H9 (cell line): ENCODE results near the gene CYP27B1. TPM values are rescaled to one million over a fixed set of nuclear protein-coding genes. Genes with fewer than 3 reads are reported as not detected.
A peak's percentile ranks its signal among the peaks of the same experiment; 100 is the strongest.

Experiments used
- DNase-seq: peaks from one replicate; pipeline ENCODE4 v3.0.0-alpha.2; 2017
- H2AFZ ChIP-seq: one replicate; pipeline ENCODE4 v1.6.1; 2013; ENCODE audit warnings: mild to moderate bottlenecking, low read length, control low read depth, moderate library complexity
- H2AK5ac ChIP-seq: 2 replicates; pipeline ENCODE4 v1.6.1; 2013; ENCODE audit warnings: low read length, control low read depth, mixed read lengths; ENCODE audit not compliant: insufficient read length
- H2BK120ac ChIP-seq: one replicate; pipeline ENCODE4 v1.6.1; 2013; ENCODE audit warnings: low read depth, mild to moderate bottlenecking, low read length, control low read depth, inconsistent platforms; ENCODE audit not compliant: poor library complexity, severe bottlenecking
- H2BK12ac ChIP-seq: 2 replicates; pipeline ENCODE4 v1.6.1; 2013; ENCODE audit warnings: low read length, control low read depth, mixed read lengths, low read depth; ENCODE audit not compliant: insufficient read length
- H2BK15ac ChIP-seq: 2 replicates; pipeline ENCODE4 v1.6.1; 2013; ENCODE audit warnings: low read depth, low read length, control low read depth
- H2BK20ac ChIP-seq: one replicate; pipeline ENCODE4 v1.6.1; 2013; ENCODE audit warnings: low read depth, mild to moderate bottlenecking, low read length, control low read depth, inconsistent platforms; ENCODE audit not compliant: poor library complexity, severe bottlenecking
- H2BK5ac ChIP-seq: 2 replicates; pipeline ENCODE4 v1.6.1; 2013; ENCODE audit warnings: low read length, control low read depth, mixed read lengths; ENCODE audit not compliant: insufficient read length
- H3K14ac ChIP-seq: 2 replicates; pipeline ENCODE4 v1.6.1; 2013; ENCODE audit warnings: low read length, control low read depth; ENCODE audit not compliant: insufficient read depth
- H3K18ac ChIP-seq: 2 replicates; pipeline ENCODE4 v1.6.1; 2013; ENCODE audit warnings: low read depth, mild to moderate bottlenecking, mixed read lengths, low read length, control low read depth; ENCODE audit not compliant: insufficient read length
- H3K23ac ChIP-seq: 2 replicates; pipeline ENCODE4 v1.6.1; 2013; ENCODE audit warnings: low read length, control low read depth, mixed read lengths, low read depth; ENCODE audit not compliant: insufficient read length
- H3K23me2 ChIP-seq: 2 replicates; pipeline ENCODE4 v1.6.1; 2013; ENCODE audit warnings: low read depth, mild to moderate bottlenecking, mixed read lengths, low read length, control low read depth; ENCODE audit not compliant: insufficient read length, poor library complexity, severe bottlenecking
- H3K27ac ChIP-seq: 2 replicates; pipeline ENCODE4 v1.5.1; 2013; ENCODE audit warnings: low read length, control low read depth, mixed read lengths, low read depth; ENCODE audit not compliant: insufficient read length
- H3K27me3 ChIP-seq: 2 replicates; pipeline ENCODE4 v1.6.1; 2013; ENCODE audit warnings: low read length, control low read depth, inconsistent platforms; ENCODE audit not compliant: insufficient read depth
- H3K4ac ChIP-seq: 2 replicates; pipeline ENCODE4 v1.6.1; 2013; ENCODE audit warnings: low read depth, mild to moderate bottlenecking, control low read depth, inconsistent platforms, low read length, moderate library complexity
- H3K4me1 ChIP-seq: 2 replicates; pipeline ENCODE4 v1.6.1; 2013; ENCODE audit warnings: low read length, control low read depth, inconsistent platforms; ENCODE audit not compliant: insufficient read depth
- H3K4me2 ChIP-seq: 2 replicates; pipeline ENCODE4 v1.6.1; 2013; ENCODE audit warnings: low read length, control low read depth, mixed read lengths; ENCODE audit not compliant: insufficient read length, insufficient read depth
- H3K56ac ChIP-seq: 2 replicates; pipeline ENCODE4 v1.6.1; 2013; ENCODE audit warnings: low read depth, mild to moderate bottlenecking, mixed read lengths, low read length, control low read depth; ENCODE audit not compliant: insufficient read length
- H3K79me1 ChIP-seq: 2 replicates; pipeline ENCODE4 v1.6.1; 2013; ENCODE audit warnings: low read depth, mild to moderate bottlenecking, moderate library complexity, low read length, control low read depth, inconsistent platforms; ENCODE audit not compliant: insufficient read depth, poor library complexity, severe bottlenecking
- H3K79me2 ChIP-seq: 2 replicates; pipeline ENCODE4 v1.6.1; 2013; ENCODE audit warnings: low read length, control low read depth, inconsistent platforms; ENCODE audit not compliant: insufficient read depth
- H3K9ac ChIP-seq: 2 replicates; pipeline ENCODE4 v1.6.1; 2013; ENCODE audit warnings: low read length, control low read depth, mixed read lengths; ENCODE audit not compliant: insufficient read length; ENCODE audit errors: extremely low read depth
- H3K9me3 ChIP-seq: one replicate; pipeline ENCODE4 v1.6.1; 2013; ENCODE audit warnings: low read depth, low read length, inconsistent platforms; ENCODE audit not compliant: control insufficient read depth
- H3T11ph ChIP-seq: one replicate; pipeline ENCODE4 v1.6.1; 2013; ENCODE audit warnings: mild to moderate bottlenecking, low read length, control low read depth, inconsistent platforms
- H4K20me1 ChIP-seq: one replicate; pipeline ENCODE4 v1.6.1; 2013; ENCODE audit not compliant: control insufficient read depth, insufficient read length, insufficient read depth
- H4K5ac ChIP-seq: 2 replicates; pipeline ENCODE4 v1.6.1; 2013; ENCODE audit warnings: low read depth, mild to moderate bottlenecking, mixed read lengths, low read length, control low read depth; ENCODE audit not compliant: insufficient read length
- H4K8ac ChIP-seq: replicated peaks from 2 replicates; pipeline ENCODE4 v1.6.1; 2013; ENCODE audit warnings: low read length, control low read depth, mixed read lengths, low read depth; ENCODE audit not compliant: insufficient read length
- H4K91ac ChIP-seq: 2 replicates; pipeline ENCODE4 v1.6.1; 2013; ENCODE audit warnings: low read depth, mild to moderate bottlenecking, moderate library complexity, mixed read lengths, low read length, control low read depth; ENCODE audit not compliant: insufficient read length
- H3K27ac Mint-ChIP-seq, 3 experiments: 2 replicates in 2 of 3; 3 replicates in 1 of 3; pipeline ENCODE4 v1.8.0; 2020 to 2021; ENCODE audit warnings: mixed read lengths in 3 of 3, mild to moderate bottlenecking in 1 of 3, moderate library complexity in 1 of 3
- H3K27me3 Mint-ChIP-seq: 2 replicates; pipeline ENCODE4 v1.8.0; 2021; ENCODE audit warnings: low read depth, mild to moderate bottlenecking, moderate library complexity, mixed read lengths
- H3K36me3 Mint-ChIP-seq, 3 experiments: 2 replicates in 2 of 3; 3 replicates in 1 of 3; pipeline ENCODE4 v1.8.0; 2020 to 2021; ENCODE audit warnings: low read depth in 3 of 3, mixed read lengths in 3 of 3; ENCODE audit not compliant: insufficient read depth in 1 of 3
- H3K4me1 Mint-ChIP-seq, 2 experiments: 2 replicates each; pipeline ENCODE4 v1.8.0; 2020; ENCODE audit warnings: mixed read lengths in 2 of 2
- H3K4me3 Mint-ChIP-seq, 2 experiments: 2 replicates in 1 of 2; 3 replicates in 1 of 2; pipeline ENCODE4 v1.8.0; 2020 to 2021; ENCODE audit warnings: mild to moderate bottlenecking in 2 of 2, mixed read lengths in 2 of 2, moderate library complexity in 1 of 2
- H3K9me3 Mint-ChIP-seq, 2 experiments: 2 replicates in 1 of 2; 3 replicates in 1 of 2; pipeline ENCODE4 v1.8.0; 2020; ENCODE audit warnings: mild to moderate bottlenecking in 2 of 2, mixed read lengths in 2 of 2, moderate library complexity in 1 of 2
- WGBS: extraction: QIAGEN DNeasy Blood & Tissue Kit; methylation state at CpG from one replicate; pipeline ENCODE4 v1.1.7; 2013; ENCODE audit warnings: missing lambda C conversion rate, low lambda C conversion rate, mixed read lengths; ENCODE audit not compliant: insufficient read length; ENCODE audit errors: extremely low coverage; 5-methylcytosine and 5-hydroxymethylcytosine counted together
- total RNA-seq: library from RNA; stranded (reverse); gene quantifications from 2 replicates; pipeline ENCODE4 v1.2.1, GENCODE V29; 2021
- TF ChIP-seq, protein P1 (sequence below): fragments of 200-600 bp; sonication (generic); conservative IDR thresholded peaks from 3 replicates; pipeline ENCODE4 v1.8.0; 2021; ENCODE audit warnings: antibody characterized with exemption, mild to moderate bottlenecking

The CYP27B1 gene
- total RNA-seq, 1 experiment from 2014 or later = 6.1 TPM

DNA sequence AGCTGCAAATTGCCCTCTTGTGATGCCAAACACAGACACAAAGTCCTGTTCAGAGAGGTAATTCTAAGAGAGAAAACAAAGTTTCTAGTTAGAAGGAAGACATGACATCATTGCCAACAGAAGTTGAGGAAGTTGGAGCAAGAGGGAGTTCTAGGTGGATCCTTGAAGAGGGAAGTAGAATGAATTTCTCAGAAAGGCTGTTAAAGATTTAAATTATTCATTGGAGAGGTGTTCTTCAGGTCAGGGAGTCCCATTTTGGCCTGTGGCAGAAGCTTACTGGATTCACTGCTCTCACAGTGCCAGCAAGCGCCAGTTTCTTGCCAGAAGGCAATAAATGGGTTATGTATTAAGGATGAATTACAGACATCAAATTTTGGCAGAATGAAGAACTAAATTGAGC lies 31.1 kb upstream of the CYP27B1 start:
- Histone ChIP-seq H2AK5ac (no peak overlapping the region), H2BK5ac (no peak overlapping the region), H4K91ac (no peak overlapping the region), H2BK20ac (no peak overlapping the region), H3T11ph (no peak overlapping the region), H3K4me1 (no peaks in the 10 kb centered on the region), H3K27ac (no peak overlapping the region), H3K79me1 (no peaks in the 10 kb centered on the region), H3K23ac (no peak overlapping the region), H4K20me1 (no peaks in the 10 kb centered on the region), H4K8ac (no peak overlapping the region), H3K4me2 (no peak overlapping the region), H3K27me3 (no peaks in the 10 kb centered on the region), H3K9me3 (no peaks in the 10 kb centered on the region), H3K18ac (no peak overlapping the region), H3K56ac (no peak overlapping the region), H2BK120ac (no peak overlapping the region), H4K5ac (no peak overlapping the region), H3K23me2 (no peaks in the 10 kb centered on the region), H3K79me2 (no peaks in the 10 kb centered on the region), H3K9ac (no peak overlapping the region), H2BK15ac (no peak overlapping the region), H2BK12ac (no peak overlapping the region), H3K4ac (no peak overlapping the region), H2AFZ (no peak overlapping the region), H3K14ac (no peak overlapping the region)
- no peaks in the 10 kb centered on the region for H3K4me1 Mint-ChIP-seq
- no peaks in the 10 kb centered on the region for H3K27me3 Mint-ChIP-seq
- H3K27ac Mint-ChIP-seq = peak overlapping the region in 1 of 3 experiments; percentile 57; a peak in 1 of 7 replicates
- WGBS = no CpG with 5 or more reads among the region's 1 CpG
- TF ChIP-seq, protein P1, sequence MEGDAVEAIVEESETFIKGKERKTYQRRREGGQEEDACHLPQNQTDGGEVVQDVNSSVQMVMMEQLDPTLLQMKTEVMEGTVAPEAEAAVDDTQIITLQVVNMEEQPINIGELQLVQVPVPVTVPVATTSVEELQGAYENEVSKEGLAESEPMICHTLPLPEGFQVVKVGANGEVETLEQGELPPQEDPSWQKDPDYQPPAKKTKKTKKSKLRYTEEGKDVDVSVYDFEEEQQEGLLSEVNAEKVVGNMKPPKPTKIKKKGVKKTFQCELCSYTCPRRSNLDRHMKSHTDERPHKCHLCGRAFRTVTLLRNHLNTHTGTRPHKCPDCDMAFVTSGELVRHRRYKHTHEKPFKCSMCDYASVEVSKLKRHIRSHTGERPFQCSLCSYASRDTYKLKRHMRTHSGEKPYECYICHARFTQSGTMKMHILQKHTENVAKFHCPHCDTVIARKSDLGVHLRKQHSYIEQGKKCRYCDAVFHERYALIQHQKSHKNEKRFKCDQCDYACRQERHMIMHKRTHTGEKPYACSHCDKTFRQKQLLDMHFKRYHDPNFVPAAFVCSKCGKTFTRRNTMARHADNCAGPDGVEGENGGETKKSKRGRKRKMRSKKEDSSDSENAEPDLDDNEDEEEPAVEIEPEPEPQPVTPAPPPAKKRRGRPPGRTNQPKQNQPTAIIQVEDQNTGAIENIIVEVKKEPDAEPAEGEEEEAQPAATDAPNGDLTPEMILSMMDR = no peak
- no peaks in the 10 kb centered on the region for H3K9me3 Mint-ChIP-seq
- no peak for DNase-seq
- peaks cover 16 to 43% (median 34%) of the 10 kb centered on the region in 3 experiments for H3K36me3 Mint-ChIP-seq
- no peak overlapping the region for H3K4me3 Mint-ChIP-seq
